IMR-90 (cell line): ENCODE measurements around the gene RAD1. TPM values are rescaled to one million over a fixed set of nuclear protein-coding genes. Genes with fewer than 3 reads are reported as not detected.

Experiments used
- ATAC-seq: fragments of 200-7000 bp; cut with Tn5 transposase; 2 replicates; pipeline ENCODE4 v1.9.1; 2020; ENCODE audit warnings: low read depth, mild to moderate bottlenecking, moderate library complexity
- BruUV-seq: library from RNA; stranded (reverse); fragments of 400-500 nt; replicated peaks from 2 replicates; lab custom pipeline; 2021; lab: Mats Ljungman, UMichigan
- CTCF ChIA-PET: fragments of 300-600 bp; formaldehyde crosslinking; extraction: SDS; loops from one replicate; lab custom pipeline; 2021; ENCODE audit warnings: antibody characterized with exemption; lab: Yijun Ruan, JAX
- POLR2A ChIA-PET: fragments of 300-600 bp; sonication (Branson Sonifier 250); formaldehyde crosslinking; loops from one replicate; lab custom pipeline; 2022; ENCODE audit warnings: antibody characterized with exemption; ENCODE audit not compliant: unreplicated experiment; lab: Charles Lee
- DNase-seq: peaks from one replicate; pipeline ENCODE4 v3.0.0; 2013
- H2AFZ ChIP-seq: replicated peaks from 2 replicates; pipeline ENCODE3; 2013; ENCODE audit warnings: low read length, mild to moderate bottlenecking; ENCODE audit not compliant: poor library complexity
- H2AK5ac ChIP-seq: 2 replicates; pipeline ENCODE4 v1.6.1; 2013; ENCODE audit warnings: low read depth, low read length, inconsistent platforms
- H2AK9ac ChIP-seq: replicated peaks from 2 replicates; pipeline ENCODE3; 2013; ENCODE audit warnings: mild to moderate bottlenecking, low read depth, low read length, moderate library complexity; ENCODE audit not compliant: poor library complexity
- H2BK120ac ChIP-seq: 2 replicates; pipeline ENCODE4 v1.6.1; 2013; ENCODE audit warnings: low read depth, low read length, inconsistent platforms
- H2BK15ac ChIP-seq: 3 replicates; pipeline ENCODE4 v1.6.1; 2013; ENCODE audit warnings: low read depth, low read length, inconsistent platforms
- H2BK20ac ChIP-seq: 2 replicates; pipeline ENCODE4 v1.6.1; 2013; ENCODE audit warnings: low read depth, mild to moderate bottlenecking, inconsistent platforms, low read length, moderate library complexity
- H2BK5ac ChIP-seq: 2 replicates; pipeline ENCODE4 v1.6.1; 2013; ENCODE audit warnings: mild to moderate bottlenecking, low read depth, low read length, inconsistent platforms; ENCODE audit not compliant: poor library complexity, severe bottlenecking
- H3K14ac ChIP-seq: replicated peaks from 2 replicates; pipeline ENCODE4 v1.6.1; 2013; ENCODE audit warnings: low read depth, low read length, inconsistent platforms
- H3K18ac ChIP-seq: 2 replicates; pipeline ENCODE4 v1.6.1; 2013; ENCODE audit warnings: low read depth, low read length, control low read depth
- H3K23ac ChIP-seq: 2 replicates; pipeline ENCODE4 v1.6.1; 2013; ENCODE audit warnings: low read depth, low read length, inconsistent platforms
- H3K27ac ChIP-seq: 2 replicates; pipeline ENCODE4 v1.5.1; 2013; ENCODE audit warnings: mild to moderate bottlenecking, control low read depth, low read length; ENCODE audit not compliant: insufficient read depth
- H3K27me3 ChIP-seq: 2 replicates; pipeline ENCODE4 v1.6.1; 2013; ENCODE audit warnings: low read length; ENCODE audit not compliant: control insufficient read depth, insufficient read depth
- H3K36me3 ChIP-seq: 2 replicates; pipeline ENCODE4 v1.6.1; 2013; ENCODE audit warnings: low read length, mixed read lengths; ENCODE audit not compliant: control insufficient read depth, insufficient read depth
- H3K4ac ChIP-seq: 2 replicates; pipeline ENCODE4 v1.6.1; 2013; ENCODE audit warnings: low read depth, low read length, inconsistent platforms
- H3K4me1 ChIP-seq: 2 replicates; pipeline ENCODE4 v1.6.1; 2013; ENCODE audit warnings: low read length, mixed read lengths; ENCODE audit not compliant: control insufficient read depth, insufficient read depth
- H3K4me2 ChIP-seq: 2 replicates; pipeline ENCODE4 v1.6.1; 2013; ENCODE audit warnings: low read depth, mild to moderate bottlenecking, control low read depth, low read length, moderate library complexity
- H3K4me3 ChIP-seq: 2 replicates; pipeline ENCODE4 v1.5.1; 2013; ENCODE audit warnings: low read depth, mild to moderate bottlenecking, control low read depth, low read length, moderate library complexity; ENCODE audit not compliant: insufficient read depth
- H3K56ac ChIP-seq: 2 replicates; pipeline ENCODE4 v1.6.1; 2013; ENCODE audit warnings: low read length, inconsistent platforms; ENCODE audit not compliant: insufficient read depth; ENCODE audit errors: extremely low read depth
- H3K79me1 ChIP-seq, 2 experiments: 2 replicates each; pipeline ENCODE4 v1.6.1; 2013; ENCODE audit warnings: low read length in 2 of 2, inconsistent platforms in 1 of 2, low read depth in 1 of 2
- H3K9ac ChIP-seq: 2 replicates; pipeline ENCODE4 v1.6.1; 2013; ENCODE audit warnings: low read depth, low read length, control low read depth
- H3K9me1 ChIP-seq: 2 replicates; pipeline ENCODE4 v1.6.1; 2013; ENCODE audit warnings: low read length, inconsistent platforms; ENCODE audit not compliant: insufficient read depth
- H3K9me3 ChIP-seq: 2 replicates; pipeline ENCODE4 v1.6.1; 2013; ENCODE audit warnings: low read length; ENCODE audit not compliant: control insufficient read depth, insufficient read depth
- H4K20me1 ChIP-seq: 2 replicates; pipeline ENCODE4 v1.6.1; 2013; ENCODE audit warnings: low read length, inconsistent platforms; ENCODE audit not compliant: insufficient read depth
- H4K5ac ChIP-seq: 2 replicates; pipeline ENCODE4 v1.6.1; 2013; ENCODE audit warnings: mild to moderate bottlenecking, low read depth, low read length, control low read depth
- H4K8ac ChIP-seq, 2 experiments: 2 replicates each; pipeline ENCODE4 v1.6.1; 2013; ENCODE audit warnings: low read depth in 2 of 2, low read length in 2 of 2, control low read depth in 1 of 2, inconsistent platforms in 1 of 2
- H4K91ac ChIP-seq: 2 replicates; pipeline ENCODE4 v1.6.1; 2013; ENCODE audit warnings: low read depth, low read length, inconsistent platforms; ENCODE audit not compliant: insufficient read depth
- BHLHE40 ChIP-seq: fragments of 150-350 bp; IDR thresholded peaks from 2 replicates; pipeline ENCODE4 v1.6.1; 2016; ENCODE audit warnings: mild to moderate bottlenecking, low read depth, low read length
- CEBPB ChIP-seq: IDR thresholded peaks from 2 replicates; pipeline ENCODE4 v1.6.1; 2012; ENCODE audit warnings: low read depth, low read length, improper control_type of control experiment
- CHD1 ChIP-seq: IDR thresholded peaks from 2 replicates; pipeline ENCODE4 v1.6.1; 2012; ENCODE audit warnings: low read depth, low read length, improper control_type of control experiment
- FOS ChIP-seq: fragments of 150-350 bp; IDR thresholded peaks from 2 replicates; pipeline ENCODE4 v1.6.1; 2016; ENCODE audit warnings: low read depth, low read length
- MAFK ChIP-seq: IDR thresholded peaks from 2 replicates; pipeline ENCODE4 v1.6.1; 2012; ENCODE audit warnings: low read depth, low read length, improper control_type of control experiment
- MAZ ChIP-seq: IDR thresholded peaks from 2 replicates; pipeline ENCODE4 v1.6.1; 2012; ENCODE audit warnings: low read depth, mild to moderate bottlenecking, low read length, improper control_type of control experiment, moderate library complexity, borderline replicate concordance
- MXI1 ChIP-seq: IDR thresholded peaks from 2 replicates; pipeline ENCODE4 v1.6.1; 2012; ENCODE audit warnings: low read depth, mild to moderate bottlenecking, low read length, moderate library complexity, borderline replicate concordance
- NFE2L2 ChIP-seq: fragments of 150-350 bp; IDR thresholded peaks from 2 replicates; pipeline ENCODE4 v1.6.1; 2016; ENCODE audit warnings: low read depth, mild to moderate bottlenecking, low read length
- POLR2A ChIP-seq: IDR thresholded peaks from 2 replicates; pipeline ENCODE4 v1.6.1; 2012; ENCODE audit warnings: mild to moderate bottlenecking, low read depth, low read length
- RAD21 ChIP-seq: IDR thresholded peaks from 2 replicates; pipeline ENCODE4 v1.6.1; 2012; ENCODE audit warnings: low read length, improper control_type of control experiment
- RCOR1 ChIP-seq: IDR thresholded peaks from 2 replicates; pipeline ENCODE4 v1.6.1; 2012; ENCODE audit warnings: mild to moderate bottlenecking, low read length, improper control_type of control experiment; ENCODE audit not compliant: insufficient replicate concordance
- RFX5 ChIP-seq: IDR thresholded peaks from 2 replicates; pipeline ENCODE4 v1.8.0; 2012; ENCODE audit warnings: low read depth, mild to moderate bottlenecking, low read length, moderate library complexity
- SMC3 ChIP-seq: fragments of 150-350 bp; IDR thresholded peaks from 2 replicates; pipeline ENCODE4 v1.6.1; 2016; ENCODE audit warnings: low read depth, mild to moderate bottlenecking, antibody characterized with exemption, low read length, moderate library complexity
- USF2 ChIP-seq: fragments of 150-350 bp; IDR thresholded peaks from 2 replicates; pipeline ENCODE4 v1.6.1; 2017; ENCODE audit warnings: mild to moderate bottlenecking, antibody characterized with exemption, low read length, low read depth
- WGBS, 2 experiments: methylation state at CpG; one replicate each; pipeline versions ENCODE4 v1.1.5 to v1.1.7; 2013; ENCODE audit warnings: missing lambda C conversion rate in 2 of 2; ENCODE audit not compliant: insufficient read length in 1 of 2; ENCODE audit errors: extremely low coverage in 2 of 2; 5-methylcytosine and 5-hydroxymethylcytosine counted together
- dilution Hi-C: fragments of 300-500 bp; cut with HindIII; formaldehyde crosslinking; loops from one replicate; pipeline ENCODE4 v1.14.3; 2018; ENCODE audit warnings: low sequenced_read_pairs; ENCODE audit not compliant: unreplicated experiment
- in situ Hi-C: fragments of 300-500 bp; cut with MboI; formaldehyde crosslinking; loops from 3 replicates; pipeline ENCODE4 v1.14.3; 2019; ENCODE audit warnings: low sequenced_read_pairs, inconsistent platforms, mixed read lengths
- intact Hi-C: fragments of 100-400 bp; cut with micrococcal nuclease; formaldehyde crosslinking; loops from 2 replicates; pipeline ENCODE4 v1.10.0; 2022
- polyA plus RNA-seq, 3 experiments: library from polyadenylated mRNA; depleted of rRNA; stranded (reverse); fragments of >200 nt; gene quantifications; 2 replicates each; pipeline ENCODE4 v1.2.3, GENCODE V29; 2012; ENCODE audit warnings: low replicate concordance in 1 of 3
- total RNA-seq: library from RNA; depleted of rRNA; stranded (reverse); fragments of >200 nt; gene quantifications from 2 replicates; pipeline ENCODE4 v1.2.3, GENCODE V29; 2012
- TF ChIP-seq, protein P1 (sequence below): conservative IDR thresholded peaks from 2 replicates; pipeline ENCODE4 v1.5.1; 2012; ENCODE audit warnings: mild to moderate bottlenecking, low read depth, low read length, improper control_type of control experiment

The RAD1 gene
- total and polyA plus RNA-seq, 2 of the 4 experiments (the other 2 are of a cell fraction) = 18.5 to 21.5 TPM

DNA sequence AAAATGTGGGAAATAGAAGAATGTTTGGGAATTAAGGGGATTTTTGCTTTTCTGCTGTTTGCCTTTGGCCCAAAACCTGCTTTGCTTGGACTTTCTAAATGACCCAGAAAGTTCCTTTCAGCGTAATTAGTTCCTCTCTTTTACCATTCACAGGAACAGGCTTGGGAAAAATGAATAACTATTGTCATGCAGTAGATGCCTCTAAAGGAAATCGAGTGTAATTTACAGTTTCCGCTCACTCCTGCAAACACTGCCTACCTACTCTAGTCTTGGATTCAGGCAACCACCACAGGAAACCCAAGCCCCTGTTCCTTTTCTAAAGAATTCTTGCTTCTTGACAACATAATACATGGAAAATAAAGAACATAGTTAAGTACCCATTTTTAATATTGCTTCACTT lies 51.4 kb downstream of the RAD1 start:
- H4K20me1 ChIP-seq = no peaks in the 10 kb centered on the region
- no peak overlapping the region for H3K27ac ChIP-seq
- no peak overlapping the region for H2BK5ac ChIP-seq
- no peak overlapping the region for H3K14ac ChIP-seq
- no peak overlapping the region for H2BK15ac ChIP-seq
- ATAC-seq (no peak), DNase-seq (no peak)
- no peak overlapping the region for H4K8ac ChIP-seq
- H2BK20ac ChIP-seq = no peak overlapping the region
- intact Hi-C loops = no loop called here
- dilution Hi-C loops = no loop called here
- no peaks in the 10 kb centered on the region; the same call in 1 of the 2 replicates for H3K27me3 ChIP-seq
- no peaks in the 10 kb centered on the region for H3K9me3 ChIP-seq
- H3K23ac ChIP-seq = no peak overlapping the region
- TF ChIP-seq FOS (no peak), USF2 (no peak), CHD1 (no peak), MXI1 (no peak), RFX5 (no peak), MAFK (no peak), NFE2L2 (no peak), BHLHE40 (no peak), SMC3 (no peak), POLR2A (no peak), MAZ (no peak), CEBPB (no peak), RAD21 (no peak), RCOR1 (no peak)
- TF ChIP-seq, protein P1, sequence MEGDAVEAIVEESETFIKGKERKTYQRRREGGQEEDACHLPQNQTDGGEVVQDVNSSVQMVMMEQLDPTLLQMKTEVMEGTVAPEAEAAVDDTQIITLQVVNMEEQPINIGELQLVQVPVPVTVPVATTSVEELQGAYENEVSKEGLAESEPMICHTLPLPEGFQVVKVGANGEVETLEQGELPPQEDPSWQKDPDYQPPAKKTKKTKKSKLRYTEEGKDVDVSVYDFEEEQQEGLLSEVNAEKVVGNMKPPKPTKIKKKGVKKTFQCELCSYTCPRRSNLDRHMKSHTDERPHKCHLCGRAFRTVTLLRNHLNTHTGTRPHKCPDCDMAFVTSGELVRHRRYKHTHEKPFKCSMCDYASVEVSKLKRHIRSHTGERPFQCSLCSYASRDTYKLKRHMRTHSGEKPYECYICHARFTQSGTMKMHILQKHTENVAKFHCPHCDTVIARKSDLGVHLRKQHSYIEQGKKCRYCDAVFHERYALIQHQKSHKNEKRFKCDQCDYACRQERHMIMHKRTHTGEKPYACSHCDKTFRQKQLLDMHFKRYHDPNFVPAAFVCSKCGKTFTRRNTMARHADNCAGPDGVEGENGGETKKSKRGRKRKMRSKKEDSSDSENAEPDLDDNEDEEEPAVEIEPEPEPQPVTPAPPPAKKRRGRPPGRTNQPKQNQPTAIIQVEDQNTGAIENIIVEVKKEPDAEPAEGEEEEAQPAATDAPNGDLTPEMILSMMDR = no peak
- H3K56ac ChIP-seq = no peak overlapping the region
- POLR2A ChIA-PET = no interaction called here
- no peaks in the 10 kb centered on the region for H3K79me1 ChIP-seq
- no peak overlapping the region for H2AK9ac ChIP-seq
- WGBS, 2 experiments = no CpG with 5 or more reads among the region's 3 CpGs
- H3K4me3 ChIP-seq = no peak overlapping the region
- in situ Hi-C loops = no loop called here
- no TSS peak for BruUV-seq
- no peak overlapping the region for H3K9ac ChIP-seq
- H3K36me3 ChIP-seq = no peaks in the 10 kb centered on the region
- CTCF ChIA-PET = no interaction called here
- H3K4ac ChIP-seq = no peak overlapping the region
- H2AFZ ChIP-seq = no peak overlapping the region
- no peaks in the 10 kb centered on the region for H3K4me1 ChIP-seq
- no peak overlapping the region for H2BK120ac ChIP-seq
- H3K4me2 ChIP-seq = no peak overlapping the region
- H2AK5ac ChIP-seq = no peak overlapping the region
- no peak overlapping the region for H4K5ac ChIP-seq
- H4K91ac ChIP-seq = no peak overlapping the region
- no peak overlapping the region for H3K18ac ChIP-seq
- H3K9me1 ChIP-seq = no peaks in the 10 kb centered on the region
